Measurements from ENCODE around the gene TBC1D23.
"Not testable (repeated sequence)": the region's sequence is repeated elsewhere in the genome, so short reads cannot be mapped to it uniquely, and the experiment has no call there.

DNA sequence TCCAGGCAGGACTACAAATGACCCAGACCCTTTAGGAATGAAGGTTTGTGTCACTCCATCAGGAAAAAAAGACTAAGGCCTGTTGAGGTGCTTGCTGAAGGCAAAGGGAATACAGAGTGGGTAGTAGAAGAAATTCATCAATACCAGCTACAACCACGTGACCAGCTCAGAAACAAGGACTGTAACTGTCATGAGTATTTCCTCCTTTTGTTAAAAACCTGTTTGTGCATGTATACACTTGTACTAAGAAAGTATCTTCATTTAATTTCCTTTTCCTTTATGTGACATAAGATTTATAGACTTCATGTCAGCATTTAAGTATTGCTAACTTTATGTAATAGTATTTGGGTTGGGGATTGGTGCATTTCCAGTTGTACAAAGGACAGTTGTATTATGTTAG, 18.3 kb upstream of the TBC1D23 start:
- TF ChIP-seq, protein P1, sequence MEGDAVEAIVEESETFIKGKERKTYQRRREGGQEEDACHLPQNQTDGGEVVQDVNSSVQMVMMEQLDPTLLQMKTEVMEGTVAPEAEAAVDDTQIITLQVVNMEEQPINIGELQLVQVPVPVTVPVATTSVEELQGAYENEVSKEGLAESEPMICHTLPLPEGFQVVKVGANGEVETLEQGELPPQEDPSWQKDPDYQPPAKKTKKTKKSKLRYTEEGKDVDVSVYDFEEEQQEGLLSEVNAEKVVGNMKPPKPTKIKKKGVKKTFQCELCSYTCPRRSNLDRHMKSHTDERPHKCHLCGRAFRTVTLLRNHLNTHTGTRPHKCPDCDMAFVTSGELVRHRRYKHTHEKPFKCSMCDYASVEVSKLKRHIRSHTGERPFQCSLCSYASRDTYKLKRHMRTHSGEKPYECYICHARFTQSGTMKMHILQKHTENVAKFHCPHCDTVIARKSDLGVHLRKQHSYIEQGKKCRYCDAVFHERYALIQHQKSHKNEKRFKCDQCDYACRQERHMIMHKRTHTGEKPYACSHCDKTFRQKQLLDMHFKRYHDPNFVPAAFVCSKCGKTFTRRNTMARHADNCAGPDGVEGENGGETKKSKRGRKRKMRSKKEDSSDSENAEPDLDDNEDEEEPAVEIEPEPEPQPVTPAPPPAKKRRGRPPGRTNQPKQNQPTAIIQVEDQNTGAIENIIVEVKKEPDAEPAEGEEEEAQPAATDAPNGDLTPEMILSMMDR (IDR thresholded peaks at IDR 0.05), result not testable (repeated sequence)
- not testable (repeated sequence) for TF ChIP-seq POLR2A, EP300 (IDR thresholded peaks at IDR 0.05)
